ENCODE data around the gene DUSP14.
"Not testable (repeated sequence)": the region's sequence is repeated elsewhere in the genome, so short reads cannot be mapped to it uniquely, and the experiment has no call there.

The DUSP14 gene

GRCh38 chr17:37489197-37490001, at the start of gene DUSP14:
Gene DUSP14 (plus strand): TSS chr17:37489891. CDS start chr17:37512273, 22,382 bp downstream.
- peak; percentile 55 for DNase-seq

- no peak for DNase-seq
These were observed 49.3 kb upstream of the DUSP14 start for GRCh38 chr17:37440424-37440823.

GRCh38 chr17:37441369-37442014, 48.2 kb upstream of the DUSP14 start:
- DNase-seq, result not testable (repeated sequence)

- DNase-seq, result peak; percentile 7
These were observed 43.7 kb upstream of the DUSP14 start for GRCh38 chr17:37446027-37446426.

GRCh38 chr17:37447641-37448040, 42.0 kb upstream of the DUSP14 start:
- DNase-seq, result no peak

- DNase-seq, result no peak
These were observed 39.6 kb upstream of the DUSP14 start for GRCh38 chr17:37450112-37450511.

GRCh38 chr17:37457801-37458200, 31.9 kb upstream of the DUSP14 start:
- not testable (repeated sequence) for DNase-seq

GRCh38 chr17:37458805-37459204, 30.9 kb upstream of the DUSP14 start:
- DNase-seq, result no peak

- no peak for DNase-seq
These were observed 28.0 kb upstream of the DUSP14 start for GRCh38 chr17:37461668-37462067.

- no peak for DNase-seq
These were observed 27.2 kb upstream of the DUSP14 start for GRCh38 chr17:37462492-37462891.

- no peak for DNase-seq
These were observed 26.7 kb upstream of the DUSP14 start for GRCh38 chr17:37463039-37463438.

- DNase-seq, result no peak
These were observed 24.5 kb upstream of the DUSP14 start for GRCh38 chr17:37465069-37465616.

GRCh38 chr17:37466471-37466870, 23.2 kb upstream of the DUSP14 start:
- DNase-seq, result no peak

- DNase-seq, result no peak
These were observed 19.5 kb upstream of the DUSP14 start for GRCh38 chr17:37470181-37470580.

- no peak for DNase-seq
These were observed 13.8 kb upstream of the DUSP14 start for GRCh38 chr17:37475731-37476420.

GRCh38 chr17:37476431-37477120, 13.1 kb upstream of the DUSP14 start:
- DNase-seq, result no peak

- no peak for DNase-seq
These were observed 11.5 kb upstream of the DUSP14 start for GRCh38 chr17:37478187-37478586.

- DNase-seq, result no peak
These were observed 10.7 kb upstream of the DUSP14 start for GRCh38 chr17:37479025-37479424.

GRCh38 chr17:37480427-37480826, 9.3 kb upstream of the DUSP14 start:
- DNase-seq, result no peak

GRCh38 chr17:37481001-37481665, 8.6 kb upstream of the DUSP14 start:
- no peak for DNase-seq

- DNase-seq, result no peak
These were observed 6.2 kb upstream of the DUSP14 start for GRCh38 chr17:37483311-37484039.

Measured in NCI-H2107 (cell line).